Stimulated activated naive CD8-positive, alpha-beta T cell treated with anti-CD3 and anti-CD28 coated beads, Interleukin-15, Interleukin-2, amounts not matched to agents 100 U/mL and 50 U/mL, for 24 hours (primary cell): ENCODE data around the gene SYNJ2BP.

Experiments
- ATAC-seq: fragments of 150-1000 bp; cut with Tn5 transposase; one replicate; pipeline ENCODE4 v1.10.0; 2021
- DNase-seq: peaks from one replicate; pipeline ENCODE4 v3.0.0; 2021

Gene SYNJ2BP

DNA sequence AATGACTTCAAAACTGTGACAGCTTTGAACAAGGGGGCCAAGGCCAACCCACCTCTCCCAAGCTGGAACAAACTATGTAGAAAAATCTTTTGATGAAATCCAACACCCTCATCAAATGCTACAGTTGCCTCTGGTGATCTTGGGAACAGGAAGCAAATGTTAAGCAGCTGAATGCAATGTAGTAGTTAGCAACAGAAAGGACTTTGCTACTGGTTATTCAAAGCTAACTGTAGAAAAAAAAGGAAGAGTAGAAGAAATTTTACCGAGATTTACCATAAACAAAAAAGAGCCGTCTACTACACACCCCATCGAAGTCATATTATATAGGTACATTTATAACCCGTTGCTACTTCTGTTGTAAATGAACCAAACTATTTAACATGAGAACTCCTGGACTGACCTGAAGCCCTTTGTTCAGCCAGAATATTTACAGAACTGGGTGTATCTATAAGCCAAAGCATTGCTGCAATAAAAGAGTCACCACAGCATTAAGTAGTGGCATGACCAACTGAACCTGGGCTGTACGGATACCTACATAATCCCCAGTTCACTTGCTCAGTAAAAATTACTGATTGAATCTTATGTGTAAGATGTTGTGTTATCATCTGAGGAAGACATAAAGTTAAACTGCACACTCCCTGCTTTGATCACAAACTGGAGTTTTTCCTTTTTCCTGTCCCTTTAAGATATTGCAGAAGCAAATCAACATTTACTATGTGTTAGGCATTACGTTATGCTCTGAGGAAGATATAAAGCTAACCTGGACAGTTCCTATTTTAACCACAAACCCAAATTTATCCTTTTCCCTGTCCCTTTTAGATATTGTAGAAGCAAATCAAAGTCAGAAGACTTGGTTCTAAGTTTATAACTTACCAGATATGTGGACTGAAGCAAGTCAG lies 25.1 kb downstream of the SYNJ2BP start:
- DNase-seq (no peak), ATAC-seq (no peak)

DNA sequence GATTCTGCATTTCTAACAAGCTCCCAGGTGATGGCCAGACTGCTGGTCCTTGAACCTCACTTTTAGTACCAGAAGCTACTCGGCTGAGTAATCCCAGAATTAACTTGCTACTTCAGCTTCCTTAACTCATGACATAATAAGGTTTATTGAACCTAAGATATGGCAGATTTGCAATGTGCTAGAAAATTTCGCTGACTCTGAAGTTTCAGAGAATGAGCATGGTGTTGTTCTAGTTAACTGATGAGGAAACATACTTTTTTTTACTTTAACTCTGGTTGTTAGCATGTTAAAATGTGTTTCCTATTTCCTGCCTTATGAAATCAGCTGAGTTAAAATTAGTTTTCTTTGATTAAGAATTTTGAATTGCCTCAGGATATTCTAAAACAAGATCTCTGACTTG lies 34.4 kb downstream of the SYNJ2BP start:
- DNase-seq (no peak), ATAC-seq (no peak)

DNA sequence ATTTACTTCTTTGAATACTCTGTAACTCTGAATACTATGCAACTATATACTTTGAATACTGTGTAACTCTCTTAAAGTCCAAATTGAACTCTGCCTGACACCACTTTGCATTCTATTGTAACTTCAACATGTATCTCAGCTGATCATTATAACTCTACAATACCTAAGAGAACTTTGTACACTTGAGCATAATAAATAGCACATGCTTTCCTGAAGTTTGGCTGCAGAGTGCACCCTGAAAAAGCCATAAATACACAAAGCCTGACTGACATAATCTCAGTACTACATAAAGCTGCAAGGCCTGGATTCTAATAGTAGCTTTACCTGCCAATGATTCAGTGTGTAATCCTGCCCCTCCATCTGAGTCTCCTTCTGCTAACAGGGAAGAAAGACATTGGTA lies 36.1 kb downstream of the SYNJ2BP start:
- ATAC-seq (no peak), DNase-seq (no peak)

DNA sequence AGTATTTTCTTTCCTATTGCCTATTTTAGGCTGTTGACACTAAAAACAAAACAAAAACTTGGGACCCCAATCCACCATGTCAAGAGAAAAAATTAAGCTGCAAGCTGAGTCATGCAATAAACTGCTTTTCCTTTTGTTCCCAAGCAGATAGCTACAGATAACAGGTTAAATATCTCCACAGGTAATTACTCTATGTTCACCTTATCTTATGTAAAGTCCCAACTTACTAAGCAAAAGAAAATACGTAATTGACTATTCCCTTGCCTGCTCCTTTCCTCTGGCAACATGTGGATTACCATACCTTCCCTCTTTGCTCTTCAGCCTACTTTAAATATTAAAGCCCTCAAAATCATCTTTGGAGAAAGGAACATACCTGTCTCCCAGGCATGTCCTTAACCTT lies 38.2 kb downstream of the SYNJ2BP start:
- DNase-seq (no peak), ATAC-seq (no peak)
